Fibroblast of mammary gland (primary cell): ENCODE data around the gene NALF2.

Source experiments
- DNase-seq: peaks from one replicate; pipeline ENCODE4 v3.0.0-alpha.2; 2010; ENCODE audit warnings: low read depth
- H3K4me3 ChIP-seq: 2 replicates; pipeline ENCODE4 v1.5.1; 2011; ENCODE audit warnings: low read depth, mild to moderate bottlenecking, low read length, moderate library complexity; ENCODE audit not compliant: control insufficient read depth
- CTCF ChIP-seq: conservative IDR thresholded peaks from 2 replicates; pipeline ENCODE4 v1.5.1; 2011; ENCODE audit warnings: low read depth, low read length, inconsistent platforms; ENCODE audit not compliant: control insufficient read depth, insufficient read depth

The NALF2 gene

GRCh38 chrX:69503782-69504625, at the start of gene NALF2:
Gene NALF2 (plus strand): TSS chrX:69504326. CDS start chrX:69505283, 957 bp downstream.
- DNase-seq, result peak; percentile 36
- TF ChIP-seq CTCF, result no peak
- H3K4me3 ChIP-seq, result no peak within 1 kb of the TSS

GRCh38 chrX:69457756-69458155, 46.4 kb upstream of the NALF2 start:
- no peak for DNase-seq
- TF ChIP-seq CTCF, result no peak
- H3K4me3 ChIP-seq, result no peak overlapping the region

GRCh38 chrX:69466546-69466945, 37.6 kb upstream of the NALF2 start:
- DNase-seq, result no peak
- TF ChIP-seq CTCF, result no peak
- H3K4me3 ChIP-seq, result no peak overlapping the region

GRCh38 chrX:69469975-69470374, 34.2 kb upstream of the NALF2 start:
- no peak for TF ChIP-seq CTCF
- no peak overlapping the region for H3K4me3 ChIP-seq
- no peak for DNase-seq

- DNase-seq, result no peak
- TF ChIP-seq CTCF, result no peak
Measured at GRCh38 chrX:69489625-69490024, 14.5 kb upstream of the NALF2 start.

GRCh38 chrX:69493193-69493592, 10.9 kb upstream of the NALF2 start:
- H3K4me3 ChIP-seq, result no peak overlapping the region
- TF ChIP-seq CTCF, result peak; percentile 36
- DNase-seq, result peak; percentile 3

More at GRCh38 chrX:69489625-69490024, 14.5 kb upstream of the NALF2 start:
- no peak overlapping the region for H3K4me3 ChIP-seq

GRCh38 chrX:69493766-69494165, 10.4 kb upstream of the NALF2 start:
- peak; percentile 1 for DNase-seq
- no peak for TF ChIP-seq CTCF
- H3K4me3 ChIP-seq, result no peak overlapping the region
